Measurements from ENCODE around the gene SSR2.

The SSR2 gene

GRCh38 chr1:156064615-156065014 is 43.9 kb upstream of the SSR2 start:
- Histone ChIP-seq H3F3A (ENCODE audit: control insufficient read depth, insufficient read depth) (0 out of 2 replicates have a peak, but pooled peaks cover 2% of the 10 kb centered on the region), H3K4me2 (ENCODE audit: low read length) (no peak overlapping the region), H4K20me1 (ENCODE audit: control insufficient read depth, insufficient read depth, low read depth, low read length) (no peaks in the 10 kb centered on the region), H3K27ac (ENCODE audit: low read depth, low read length) (no peak overlapping the region), H3K79me2 (ENCODE audit: control insufficient read depth, low read length) (no peaks in the 10 kb centered on the region), H3K4me1 (ENCODE audit: control insufficient read depth, low read length) (peaks cover 9% of the 10 kb centered on the region), H3K9me2 (replicated peaks; ENCODE audit: control insufficient read depth, low read length) (no peaks in the 10 kb centered on the region), H3K9me3 (ENCODE audit: control insufficient read depth, insufficient read depth, low read length) (no peaks in the 10 kb centered on the region), H3K27me3 (ENCODE audit: control insufficient read depth, low read length) (no peaks in the 10 kb centered on the region), H3K4me3 (ENCODE audit: low read length) (no peak overlapping the region), H3K36me3 (ENCODE audit: control insufficient read depth, low read length) (no peaks in the 10 kb centered on the region)
- TF ChIP-seq EZH2phosphoT487 (IDR thresholded peaks at IDR 0.05; ENCODE audit: borderline replicate concordance, low read length) = no peak
- no peak for TF ChIP-seq CTCF (IDR thresholded peaks at IDR 0.05; ENCODE audit: low read depth, low read length, poor library complexity, severe bottlenecking)

GRCh38 chr1:156063997-156064285 is 43.2 kb upstream of the SSR2 start:
- Histone ChIP-seq H3F3A (ENCODE audit: control insufficient read depth, insufficient read depth) (0 out of 2 replicates have a peak, but pooled peaks cover 2% of the 10 kb centered on the region), H3K27ac (ENCODE audit: low read depth, low read length) (no peak overlapping the region), H4K20me1 (ENCODE audit: control insufficient read depth, insufficient read depth, low read depth, low read length) (no peaks in the 10 kb centered on the region), H3K27me3 (ENCODE audit: control insufficient read depth, low read length) (no peaks in the 10 kb centered on the region), H3K9me3 (ENCODE audit: control insufficient read depth, insufficient read depth, low read length) (no peaks in the 10 kb centered on the region), H3K79me2 (ENCODE audit: control insufficient read depth, low read length) (no peaks in the 10 kb centered on the region), H3K4me2 (ENCODE audit: low read length) (no peak overlapping the region), H3K4me3 (ENCODE audit: low read length) (no peak overlapping the region), H3K9me2 (replicated peaks; ENCODE audit: control insufficient read depth, low read length) (no peaks in the 10 kb centered on the region), H3K4me1 (ENCODE audit: control insufficient read depth, low read length) (peaks cover 9% of the 10 kb centered on the region), H3K36me3 (ENCODE audit: control insufficient read depth, low read length) (no peaks in the 10 kb centered on the region)
- no peak for TF ChIP-seq CTCF (IDR thresholded peaks at IDR 0.05; ENCODE audit: low read depth, low read length, poor library complexity, severe bottlenecking)
- no peak for TF ChIP-seq EZH2phosphoT487 (IDR thresholded peaks at IDR 0.05; ENCODE audit: borderline replicate concordance, low read length)

GRCh38 chr1:156062189-156062588 is 41.4 kb upstream of the SSR2 start:
- Histone ChIP-seq H3K79me2 (ENCODE audit: control insufficient read depth, low read length) (no peaks in the 10 kb centered on the region), H3K4me2 (ENCODE audit: low read length) (no peak overlapping the region), H3K9me2 (replicated peaks; ENCODE audit: control insufficient read depth, low read length) (no peaks in the 10 kb centered on the region), H3F3A (ENCODE audit: control insufficient read depth, insufficient read depth) (0 out of 2 replicates have a peak, but pooled peaks cover 2% of the 10 kb centered on the region), H3K4me1 (ENCODE audit: control insufficient read depth, low read length) (peaks cover 9% of the 10 kb centered on the region), H4K20me1 (ENCODE audit: control insufficient read depth, insufficient read depth, low read depth, low read length) (no peaks in the 10 kb centered on the region), H3K27ac (ENCODE audit: low read depth, low read length) (no peak overlapping the region), H3K27me3 (ENCODE audit: control insufficient read depth, low read length) (no peaks in the 10 kb centered on the region), H3K4me3 (ENCODE audit: low read length) (no peak overlapping the region), H3K9me3 (ENCODE audit: control insufficient read depth, insufficient read depth, low read length) (no peaks in the 10 kb centered on the region), H3K36me3 (ENCODE audit: control insufficient read depth, low read length) (peaks cover 11% of the 10 kb centered on the region; the same call in 1 of the 2 replicates)
- TF ChIP-seq CTCF (IDR thresholded peaks at IDR 0.05; ENCODE audit: low read depth, low read length, poor library complexity, severe bottlenecking) = no peak
- no peak for TF ChIP-seq EZH2phosphoT487 (IDR thresholded peaks at IDR 0.05; ENCODE audit: borderline replicate concordance, low read length)

Data from DOHH2 (cell line).